Measurements from ENCODE around the gene DNAJA1. TPM values are rescaled to one million over a fixed set of nuclear protein-coding genes. Genes with fewer than 3 reads are reported as not detected.

Gene DNAJA1
- total RNA-seq, 1 experiment from 2014 or later, result 373 TPM

DNA sequence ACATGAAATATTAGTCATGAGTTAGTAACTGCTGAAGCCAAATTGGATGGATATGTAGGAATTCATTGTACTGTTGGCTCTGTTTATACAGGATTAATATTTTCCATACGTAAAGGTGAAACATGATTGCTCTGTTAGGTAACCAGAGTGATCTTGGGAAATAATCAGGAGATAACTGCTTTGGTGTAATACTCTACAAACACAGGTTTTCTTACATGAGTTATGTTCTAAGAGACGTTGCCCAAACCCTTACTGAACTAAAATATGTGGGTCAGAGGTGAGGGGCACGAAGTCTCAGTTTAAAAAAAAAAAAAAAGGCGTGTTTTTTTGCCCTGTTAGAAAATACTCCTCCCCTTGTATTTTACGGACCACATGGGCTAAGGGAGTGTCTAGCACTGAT lies 7.8 kb downstream of the DNAJA1 start:
- peaks cover 14% of the 10 kb centered on the region for H3K4me1 ChIP-seq (ENCODE audit: insufficient read depth, low read length, poor library complexity, severe bottlenecking)
- H3K27ac ChIP-seq (ENCODE audit: low read depth, low read length, poor library complexity, severe bottlenecking), result no peak overlapping the region
- no peaks in the 10 kb centered on the region for H3K9me3 ChIP-seq (ENCODE audit: low read depth, low read length, poor library complexity, severe bottlenecking)
- peaks cover 100% of the 10 kb centered on the region for H3K36me3 ChIP-seq (ENCODE audit: insufficient read depth, low read length, poor library complexity, severe bottlenecking)
- DNase-seq (ENCODE audit: low spot score), result no peak
- intact Hi-C loops (cut with micrococcal nuclease; ENCODE audit: unreplicated experiment), result no loop called here
- no TSS peak for BruUV-seq (replicated peaks)
- no peaks in the 10 kb centered on the region for H3K27me3 ChIP-seq (replicated peaks; ENCODE audit: insufficient read depth, low read depth, low read length, poor library complexity)
- H3K4me3 ChIP-seq (ENCODE audit: low read depth, low read length, poor library complexity, severe bottlenecking), result no peak overlapping the region
- ChIA-PET CTCF (no interaction called here), POLR2A (ENCODE audit: low non-redundant PET) (no interaction called here)
- no peak for TF ChIP-seq EZH2 (IDR thresholded peaks at IDR 0.05; ENCODE audit: borderline replicate concordance, low read depth, low read length, poor library complexity, severe bottlenecking)
- TF ChIP-seq, protein P1, sequence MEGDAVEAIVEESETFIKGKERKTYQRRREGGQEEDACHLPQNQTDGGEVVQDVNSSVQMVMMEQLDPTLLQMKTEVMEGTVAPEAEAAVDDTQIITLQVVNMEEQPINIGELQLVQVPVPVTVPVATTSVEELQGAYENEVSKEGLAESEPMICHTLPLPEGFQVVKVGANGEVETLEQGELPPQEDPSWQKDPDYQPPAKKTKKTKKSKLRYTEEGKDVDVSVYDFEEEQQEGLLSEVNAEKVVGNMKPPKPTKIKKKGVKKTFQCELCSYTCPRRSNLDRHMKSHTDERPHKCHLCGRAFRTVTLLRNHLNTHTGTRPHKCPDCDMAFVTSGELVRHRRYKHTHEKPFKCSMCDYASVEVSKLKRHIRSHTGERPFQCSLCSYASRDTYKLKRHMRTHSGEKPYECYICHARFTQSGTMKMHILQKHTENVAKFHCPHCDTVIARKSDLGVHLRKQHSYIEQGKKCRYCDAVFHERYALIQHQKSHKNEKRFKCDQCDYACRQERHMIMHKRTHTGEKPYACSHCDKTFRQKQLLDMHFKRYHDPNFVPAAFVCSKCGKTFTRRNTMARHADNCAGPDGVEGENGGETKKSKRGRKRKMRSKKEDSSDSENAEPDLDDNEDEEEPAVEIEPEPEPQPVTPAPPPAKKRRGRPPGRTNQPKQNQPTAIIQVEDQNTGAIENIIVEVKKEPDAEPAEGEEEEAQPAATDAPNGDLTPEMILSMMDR (conservative IDR thresholded peaks at IDR 0.05; ENCODE audit: low read depth, low read length), result no peak

DNA sequence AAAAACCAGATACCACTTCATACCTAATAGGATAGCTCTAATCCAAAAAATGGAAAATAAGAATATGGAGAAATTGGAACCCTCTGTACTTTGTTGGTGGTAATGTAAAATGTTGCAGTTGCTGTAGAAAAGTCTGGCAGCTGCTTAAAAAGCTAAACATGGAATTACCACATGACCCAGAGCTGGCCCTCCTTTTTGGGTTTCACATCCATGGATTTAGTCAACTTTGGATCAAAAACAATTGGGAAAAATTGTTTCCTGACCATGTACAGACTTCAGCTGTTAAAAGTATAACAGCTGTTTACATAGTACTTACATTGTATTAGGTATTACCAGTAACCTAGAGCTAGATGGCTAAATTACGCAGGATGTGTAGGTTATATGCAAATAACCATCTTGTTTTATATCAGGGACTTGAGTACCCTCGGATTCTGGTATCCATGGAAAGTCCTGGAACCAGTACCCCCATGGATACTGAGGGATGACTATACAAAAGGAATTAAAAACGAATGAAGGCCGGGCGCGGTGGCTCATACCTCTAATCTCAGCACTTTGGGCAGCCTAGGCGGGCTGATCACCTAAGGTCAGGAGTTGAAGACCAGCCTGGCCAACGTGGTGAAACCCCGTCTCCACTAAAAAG lies 15.8 kb downstream of the DNAJA1 start:
- BruUV-seq (replicated peaks), result no TSS peak
- Histone ChIP-seq H3K4me1 (ENCODE audit: insufficient read depth, low read length, poor library complexity, severe bottlenecking) (no peaks in the 10 kb centered on the region), H3K27me3 (replicated peaks; ENCODE audit: insufficient read depth, low read depth, low read length, poor library complexity) (no peaks in the 10 kb centered on the region), H3K36me3 (ENCODE audit: insufficient read depth, low read length, poor library complexity, severe bottlenecking) (peaks cover 49% of the 10 kb centered on the region), H3K9me3 (ENCODE audit: low read depth, low read length, poor library complexity, severe bottlenecking) (no peaks in the 10 kb centered on the region), H3K4me3 (ENCODE audit: low read depth, low read length, poor library complexity, severe bottlenecking) (no peak overlapping the region), H3K27ac (ENCODE audit: low read depth, low read length, poor library complexity, severe bottlenecking) (no peak overlapping the region)
- ChIA-PET POLR2A (ENCODE audit: low non-redundant PET) (no interaction called here), CTCF (no interaction called here)
- intact Hi-C loops (cut with micrococcal nuclease; ENCODE audit: unreplicated experiment), result no loop called here
- DNase-seq (ENCODE audit: low spot score), result no peak
- no peak for TF ChIP-seq EZH2 (IDR thresholded peaks at IDR 0.05; ENCODE audit: borderline replicate concordance, low read depth, low read length, poor library complexity, severe bottlenecking)
- TF ChIP-seq, protein P1 (conservative IDR thresholded peaks at IDR 0.05; ENCODE audit: low read depth, low read length), result no peak

DNA sequence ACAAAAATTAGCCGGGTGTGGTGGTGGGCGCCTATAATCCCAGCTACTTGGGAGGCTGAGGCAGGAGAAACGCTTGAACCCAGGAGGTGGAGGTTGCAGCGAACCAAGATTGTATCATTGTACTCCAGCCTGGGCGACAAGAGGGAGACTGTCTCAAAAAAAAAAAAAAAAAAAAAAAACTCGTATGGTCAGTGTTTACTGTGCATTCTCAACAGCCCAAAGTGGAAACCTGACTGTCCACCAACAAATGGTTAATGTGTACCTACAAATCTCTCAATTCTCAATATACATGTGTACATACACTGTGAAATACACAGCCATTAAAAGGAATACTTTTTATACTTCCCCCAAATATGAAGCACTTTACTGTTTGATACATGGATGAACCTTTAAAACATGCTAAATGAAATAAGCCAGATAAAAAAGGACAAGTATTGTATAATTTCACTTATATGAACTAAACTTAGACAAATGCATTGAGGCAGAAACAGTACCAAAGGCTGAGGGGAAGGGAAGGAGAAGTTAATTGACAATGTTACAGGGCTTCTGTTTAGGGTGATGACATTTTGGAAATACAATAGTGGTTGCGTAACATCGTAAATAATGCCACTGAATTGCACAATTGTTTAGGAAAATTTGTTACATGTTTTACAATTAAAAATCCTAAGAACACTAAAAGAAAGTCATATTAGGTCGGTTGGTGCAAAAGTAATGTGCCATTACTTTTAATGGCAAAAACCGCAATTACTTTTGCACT lies 16.5 kb downstream of the DNAJA1 start:
- intact Hi-C loops (cut with micrococcal nuclease; ENCODE audit: unreplicated experiment), result no loop called here
- ChIA-PET POLR2A (ENCODE audit: low non-redundant PET) (no interaction called here), CTCF (no interaction called here)
- no peaks in the 10 kb centered on the region for H3K4me1 ChIP-seq (ENCODE audit: insufficient read depth, low read length, poor library complexity, severe bottlenecking)
- no peak overlapping the region for H3K4me3 ChIP-seq (ENCODE audit: low read depth, low read length, poor library complexity, severe bottlenecking)
- no peak for DNase-seq (ENCODE audit: low spot score)
- H3K27me3 ChIP-seq (replicated peaks; ENCODE audit: insufficient read depth, low read depth, low read length, poor library complexity), result no peaks in the 10 kb centered on the region
- peaks cover 45% of the 10 kb centered on the region for H3K36me3 ChIP-seq (ENCODE audit: insufficient read depth, low read length, poor library complexity, severe bottlenecking)
- no TSS peak for BruUV-seq (replicated peaks)
- no peak for TF ChIP-seq EZH2 (IDR thresholded peaks at IDR 0.05; ENCODE audit: borderline replicate concordance, low read depth, low read length, poor library complexity, severe bottlenecking)
- TF ChIP-seq, protein P1 (conservative IDR thresholded peaks at IDR 0.05; ENCODE audit: low read depth, low read length), result no peak
- H3K27ac ChIP-seq (ENCODE audit: low read depth, low read length, poor library complexity, severe bottlenecking), result peak overlapping the region; percentile 39
- no peaks in the 10 kb centered on the region for H3K9me3 ChIP-seq (ENCODE audit: low read depth, low read length, poor library complexity, severe bottlenecking)

All from A673 (cell line).